GM12891 (cell line): ENCODE data around the gene KRTAP4-5.
"Not testable (repeated sequence)": the region's sequence is repeated elsewhere in the genome, so short reads cannot be mapped to it uniquely, and the experiment has no call there.

Source experiments
- POLR2A ChIP-seq: IDR thresholded peaks from 2 replicates; pipeline ENCODE4 v1.6.1; 2011; ENCODE audit warnings: low read depth, low read length, control low read depth
- POLR2AphosphoS5 ChIP-seq: IDR thresholded peaks from 2 replicates; pipeline ENCODE4 v1.6.1; 2011; ENCODE audit warnings: low read depth, low read length, control low read depth
- POU2F2 ChIP-seq: IDR thresholded peaks from 2 replicates; pipeline ENCODE4 v1.6.1; 2011; ENCODE audit warnings: low read depth, mild to moderate bottlenecking, control low read depth, low read length, moderate library complexity
- TAF1 ChIP-seq: IDR thresholded peaks from 2 replicates; pipeline ENCODE4 v1.6.1; 2011; ENCODE audit warnings: low read depth, low read length, control low read depth

GRCh38 chr17:41117846-41118386 lies 31.7 kb downstream of the KRTAP4-5 start, which contains the start of gene KRTAP4-11:
- TF ChIP-seq POLR2A, POLR2AphosphoS5, TAF1, POU2F2: not testable (repeated sequence)
